GM18505 (cell line): ENCODE data around the gene DBI.
"Not testable (repeated sequence)": the region's sequence is repeated elsewhere in the genome, so short reads cannot be mapped to it uniquely, and the experiment has no call there.

Experiments
- ATAC-seq: cut with Tn5 transposase; IDR thresholded peaks from one replicate; pipeline ENCODE4 v1.9.1; 2021; ENCODE audit not compliant: unreplicated experiment
- POLR2A ChIP-seq: IDR thresholded peaks from 4 replicates; pipeline ENCODE4 v1.6.1; 2011; ENCODE audit warnings: borderline replicate concordance; ENCODE audit not compliant: insufficient read depth, insufficient read length; ENCODE audit errors: extremely low read depth

Gene DBI

GRCh38 chr2:119376810-119377209, 10.0 kb downstream of the DBI start:
- no peak for ATAC-seq
- no peak for TF ChIP-seq POLR2A

- ATAC-seq: no peak
- no peak for TF ChIP-seq POLR2A
Measured at GRCh38 chr2:119377294-119377992, 10.7 kb downstream of the DBI start.

- no peak for TF ChIP-seq POLR2A
- ATAC-seq: no peak
Measured at GRCh38 chr2:119377993-119378345, 11.2 kb downstream of the DBI start.

- ATAC-seq: no peak
- TF ChIP-seq POLR2A: no peak
Measured at GRCh38 chr2:119378566-119378965, 11.8 kb downstream of the DBI start.

GRCh38 chr2:119383410-119384140, 16.8 kb downstream of the DBI start:
- ATAC-seq: no peak

GRCh38 chr2:119384971-119385370, 18.2 kb downstream of the DBI start:
- no peak for TF ChIP-seq POLR2A

More at GRCh38 chr2:119383410-119384140, 16.8 kb downstream of the DBI start:
- TF ChIP-seq POLR2A: no peak

GRCh38 chr2:119385466-119385865, 18.7 kb downstream of the DBI start:
- TF ChIP-seq POLR2A: no peak
- no peak for ATAC-seq

More at GRCh38 chr2:119384971-119385370, 18.2 kb downstream of the DBI start:
- no peak for ATAC-seq

GRCh38 chr2:119387381-119388129, 20.8 kb downstream of the DBI start:
- TF ChIP-seq POLR2A: no peak
- peak; percentile 74 for ATAC-seq

GRCh38 chr2:119389615-119390306, 23.0 kb downstream of the DBI start:
- TF ChIP-seq POLR2A: no peak
- ATAC-seq: no peak

- no peak for TF ChIP-seq POLR2A
- ATAC-seq: no peak
Measured at GRCh38 chr2:119393971-119394748, 27.4 kb downstream of the DBI start.

- no peak for TF ChIP-seq POLR2A
Measured at GRCh38 chr2:119397196-119397595, 30.4 kb downstream of the DBI start.

GRCh38 chr2:119402106-119402505, 35.3 kb downstream of the DBI start:
- no peak for TF ChIP-seq POLR2A
- ATAC-seq: no peak

More at GRCh38 chr2:119397196-119397595, 30.4 kb downstream of the DBI start:
- ATAC-seq: no peak

GRCh38 chr2:119402645-119403560, 36.1 kb downstream of the DBI start:
- ATAC-seq: no peak
- no peak for TF ChIP-seq POLR2A

- ATAC-seq: not testable (repeated sequence)
Measured at GRCh38 chr2:119403618-119404017, 36.8 kb downstream of the DBI start.
